Measurements from ENCODE around the gene ZBTB16.

The ZBTB16 gene

GRCh38 chr11:114215871-114216795 lies 156.6 kb downstream of the ZBTB16 start:
- Histone ChIP-seq H3K79me2 (ENCODE audit: control insufficient read depth, insufficient read depth, low read length) (no peaks in the 10 kb centered on the region), H3K18ac (ENCODE audit: low read length) (no peak overlapping the region), H3K4me3 (ENCODE audit: low read length) (no peak overlapping the region), H3K56ac (ENCODE audit: low read length) (peak overlapping the region; percentile 40), H4K5ac (ENCODE audit: low read length) (no peak overlapping the region), H2BK15ac (replicated peaks; ENCODE audit: low read depth) (no peak overlapping the region), H3K36me3 (ENCODE audit: control insufficient read depth, insufficient read depth, low read length) (no peaks in the 10 kb centered on the region), H3K27ac (ENCODE audit: low read depth, low read length) (no peak overlapping the region), H2BK5ac (ENCODE audit: low read length) (no peak overlapping the region), H3K4me2 (ENCODE audit: low read length) (no peak overlapping the region), H3K27me3 (ENCODE audit: insufficient read depth, low read length, poor library complexity) (no peaks in the 10 kb centered on the region), H2BK120ac (ENCODE audit: low read depth, low read length) (no peak overlapping the region), H3K79me1 (ENCODE audit: low read length) (no peaks in the 10 kb centered on the region), H4K8ac (ENCODE audit: low read depth, low read length) (no peak overlapping the region), H2AK5ac (ENCODE audit: low read length) (no peak overlapping the region), H3K9ac (ENCODE audit: low read length) (no peak overlapping the region), H3K4ac (ENCODE audit: low read depth, low read length) (peak overlapping the region; percentile 22), H3K23ac (ENCODE audit: low read length) (no peak overlapping the region), H3K4me1 (ENCODE audit: control insufficient read depth, low read depth, low read length) (peaks cover 27% of the 10 kb centered on the region)
- no CpG with 5 or more reads among the region's 6 CpGs for WGBS (ENCODE audit: extremely low coverage, insufficient coverage, low lambda C conversion rate)
- peak; percentile 94 for DNase-seq

- no peak overlapping the region for H3K27ac ChIP-seq (ENCODE audit: low read depth, low read length)
- H3K36me3 ChIP-seq (ENCODE audit: control insufficient read depth, insufficient read depth, low read length), result no peaks in the 10 kb centered on the region
These were observed 157.3 kb downstream of the ZBTB16 start for GRCh38 chr11:114216796-114217180.

GRCh38 chr11:114218508-114218907 lies 159.0 kb downstream of the ZBTB16 start:
- Histone ChIP-seq H2AK5ac (ENCODE audit: low read length) (no peak overlapping the region), H3K9ac (ENCODE audit: low read length) (no peak overlapping the region), H3K4me1 (ENCODE audit: control insufficient read depth, low read depth, low read length) (peaks cover 9% of the 10 kb centered on the region), H3K79me1 (ENCODE audit: low read length) (no peaks in the 10 kb centered on the region), H3K56ac (ENCODE audit: low read length) (no peak overlapping the region), H3K27me3 (ENCODE audit: insufficient read depth, low read length, poor library complexity) (no peaks in the 10 kb centered on the region), H2BK120ac (ENCODE audit: low read depth, low read length) (no peak overlapping the region), H3K4me2 (ENCODE audit: low read length) (no peak overlapping the region), H3K4ac (ENCODE audit: low read depth, low read length) (no peak overlapping the region), H2BK5ac (ENCODE audit: low read length) (no peak overlapping the region), H3K4me3 (ENCODE audit: low read length) (no peak overlapping the region), H4K5ac (ENCODE audit: low read length) (no peak overlapping the region), H3K27ac (ENCODE audit: low read depth, low read length) (no peak overlapping the region), H4K8ac (ENCODE audit: low read depth, low read length) (no peak overlapping the region), H3K23ac (ENCODE audit: low read length) (no peak overlapping the region), H3K79me2 (ENCODE audit: control insufficient read depth, insufficient read depth, low read length) (no peaks in the 10 kb centered on the region), H3K36me3 (ENCODE audit: control insufficient read depth, insufficient read depth, low read length) (no peaks in the 10 kb centered on the region), H2BK15ac (replicated peaks; ENCODE audit: low read depth) (no peak overlapping the region), H3K18ac (ENCODE audit: low read length) (no peak overlapping the region)
- no CpG with 5 or more reads among the region's 3 CpGs for whole genome bisulfite sequencing (ENCODE audit: extremely low coverage, insufficient coverage, low lambda C conversion rate)
- no peak for DNase-seq

More at GRCh38 chr11:114216796-114217180, 157.3 kb downstream of the ZBTB16 start:
- DNase-seq, result no peak
- no peak overlapping the region for H3K18ac ChIP-seq (ENCODE audit: low read length)
- no peak overlapping the region for H2BK15ac ChIP-seq (replicated peaks; ENCODE audit: low read depth)
- no peak overlapping the region for H2BK5ac ChIP-seq (ENCODE audit: low read length)
- H4K8ac ChIP-seq (ENCODE audit: low read depth, low read length), result no peak overlapping the region
- H2AK5ac ChIP-seq (ENCODE audit: low read length), result no peak overlapping the region
- H3K79me1 ChIP-seq (ENCODE audit: low read length), result no peaks in the 10 kb centered on the region
- H3K27me3 ChIP-seq (ENCODE audit: insufficient read depth, low read length, poor library complexity), result no peaks in the 10 kb centered on the region
- H2BK120ac ChIP-seq (ENCODE audit: low read depth, low read length), result no peak overlapping the region
- H3K4me1 ChIP-seq (ENCODE audit: control insufficient read depth, low read depth, low read length), result peaks cover 21% of the 10 kb centered on the region
- H3K79me2 ChIP-seq (ENCODE audit: control insufficient read depth, insufficient read depth, low read length), result no peaks in the 10 kb centered on the region
- H3K9ac ChIP-seq (ENCODE audit: low read length), result no peak overlapping the region
- H3K4me2 ChIP-seq (ENCODE audit: low read length), result no peak overlapping the region
- no peak overlapping the region for H4K5ac ChIP-seq (ENCODE audit: low read length)
- no peak overlapping the region for H3K4ac ChIP-seq (ENCODE audit: low read depth, low read length)
- no peak overlapping the region for H3K56ac ChIP-seq (ENCODE audit: low read length)
- WGBS (ENCODE audit: extremely low coverage, insufficient coverage, low lambda C conversion rate), result no CpG with 5 or more reads among the region's 2 CpGs
- no peak overlapping the region for H3K23ac ChIP-seq (ENCODE audit: low read length)
- H3K4me3 ChIP-seq (ENCODE audit: low read length), result no peak overlapping the region

- peak; percentile 91 for DNase-seq
- no peaks in the 10 kb centered on the region for H3K27me3 ChIP-seq (ENCODE audit: insufficient read depth, low read length, poor library complexity)
These were observed 160.2 kb downstream of the ZBTB16 start for GRCh38 chr11:114219559-114220349.

GRCh38 chr11:114221037-114221436 lies 161.5 kb downstream of the ZBTB16 start:
- Histone ChIP-seq H3K23ac (ENCODE audit: low read length) (no peak overlapping the region), H2BK120ac (ENCODE audit: low read depth, low read length) (no peak overlapping the region), H3K27me3 (ENCODE audit: insufficient read depth, low read length, poor library complexity) (no peaks in the 10 kb centered on the region), H3K79me2 (ENCODE audit: control insufficient read depth, insufficient read depth, low read length) (no peaks in the 10 kb centered on the region), H3K36me3 (ENCODE audit: control insufficient read depth, insufficient read depth, low read length) (no peaks in the 10 kb centered on the region), H3K56ac (ENCODE audit: low read length) (no peak overlapping the region), H2BK15ac (replicated peaks; ENCODE audit: low read depth) (no peak overlapping the region), H4K8ac (ENCODE audit: low read depth, low read length) (no peak overlapping the region), H3K4ac (ENCODE audit: low read depth, low read length) (no peak overlapping the region), H3K4me3 (ENCODE audit: low read length) (no peak overlapping the region), H3K4me1 (ENCODE audit: control insufficient read depth, low read depth, low read length) (peaks cover 6% of the 10 kb centered on the region), H2AK5ac (ENCODE audit: low read length) (no peak overlapping the region), H3K79me1 (ENCODE audit: low read length) (no peaks in the 10 kb centered on the region), H3K27ac (ENCODE audit: low read depth, low read length) (no peak overlapping the region), H3K18ac (ENCODE audit: low read length) (no peak overlapping the region), H4K5ac (ENCODE audit: low read length) (no peak overlapping the region), H3K4me2 (ENCODE audit: low read length) (no peak overlapping the region), H3K9ac (ENCODE audit: low read length) (no peak overlapping the region), H2BK5ac (ENCODE audit: low read length) (no peak overlapping the region)
- WGBS (ENCODE audit: extremely low coverage, insufficient coverage, low lambda C conversion rate), result no CpG with 5 or more reads among the region's 2 CpGs
- DNase-seq, result no peak

More at GRCh38 chr11:114219559-114220349, 160.2 kb downstream of the ZBTB16 start:
- H3K9ac ChIP-seq (ENCODE audit: low read length), result no peak overlapping the region
- peaks cover 6% of the 10 kb centered on the region for H3K4me1 ChIP-seq (ENCODE audit: control insufficient read depth, low read depth, low read length)
- no CpG with 5 or more reads among the region's 6 CpGs for WGBS (ENCODE audit: extremely low coverage, insufficient coverage, low lambda C conversion rate)
- peak overlapping the region; percentile 8 for H3K18ac ChIP-seq (ENCODE audit: low read length)
- H4K8ac ChIP-seq (ENCODE audit: low read depth, low read length), result no peak overlapping the region
- peak overlapping the region; percentile 14 for H3K27ac ChIP-seq (ENCODE audit: low read depth, low read length)
- H2BK120ac ChIP-seq (ENCODE audit: low read depth, low read length), result no peak overlapping the region
- H2BK15ac ChIP-seq (replicated peaks; ENCODE audit: low read depth), result no peak overlapping the region
- H3K56ac ChIP-seq (ENCODE audit: low read length), result peak overlapping the region; percentile 54
- no peak overlapping the region for H2AK5ac ChIP-seq (ENCODE audit: low read length)
- no peak overlapping the region for H3K4me3 ChIP-seq (ENCODE audit: low read length)
- no peaks in the 10 kb centered on the region for H3K79me1 ChIP-seq (ENCODE audit: low read length)
- H3K4ac ChIP-seq (ENCODE audit: low read depth, low read length), result no peak overlapping the region
- no peak overlapping the region for H3K23ac ChIP-seq (ENCODE audit: low read length)
- no peak overlapping the region for H2BK5ac ChIP-seq (ENCODE audit: low read length)
- no peak overlapping the region for H3K4me2 ChIP-seq (ENCODE audit: low read length)
- no peak overlapping the region for H4K5ac ChIP-seq (ENCODE audit: low read length)
- H3K79me2 ChIP-seq (ENCODE audit: control insufficient read depth, insufficient read depth, low read length), result no peaks in the 10 kb centered on the region
- H3K36me3 ChIP-seq (ENCODE audit: control insufficient read depth, insufficient read depth, low read length), result no peaks in the 10 kb centered on the region
